Adrenal gland (tissue), 12 donors: Measurements from ENCODE around the gene CIDEA. TPM values are rescaled to one million over a fixed set of nuclear protein-coding genes. Genes with fewer than 3 reads are reported as not detected.

Source experiments
- DNase-seq, 7 donors: peaks; one replicate each; pipeline ENCODE4 v3.0.0-alpha.2; 2019 to 2020
- H3K27ac ChIP-seq, 5 donors: fragments of 200-600 bp; sonication (generic) in 4 of 5; 1 replicate in 3 of 5; 2 replicates in 2 of 5; pipeline versions ENCODE4 v1.5.1 to v1.8.0; 2016 to 2020; ENCODE audit warnings: mild to moderate bottlenecking in 1 of 5
- H3K27me3 ChIP-seq: fragments of 200-600 bp; 2 replicates; pipeline ENCODE4 v1.8.0; 2021
- H3K36me3 ChIP-seq, 2 donors: fragments of 200-600 bp; replicated peaks in 1 of 2; 1 replicate in 1 of 2; 2 replicates in 1 of 2; pipeline versions ENCODE4 v1.5.1 to v1.8.0; 2018 to 2022
- H3K4me1 ChIP-seq, 2 donors: fragments of 200-600 bp; replicated peaks in 1 of 2; 1 replicate in 1 of 2; 2 replicates in 1 of 2; pipeline versions ENCODE4 v1.5.1 to v1.8.0; 2018 to 2021
- H3K4me3 ChIP-seq, 4 donors: fragments of 200-600 bp; sonication (generic) in 3 of 4; one replicate each; pipeline ENCODE4 v1.5.1; 2016 to 2018
- H3K9me3 ChIP-seq, 3 donors: fragments of 200-600 bp; sonication (generic) in 1 of 3; replicated peaks in 1 of 3; 1 replicate in 2 of 3; 2 replicates in 1 of 3; pipeline versions ENCODE4 v1.5.1 to v1.8.0; 2016 to 2021
- CTCF ChIP-seq, 6 experiments: fragments of 450-650 bp in 4 of 6; fragments of 200-600 bp in 2 of 6; sonication (generic) in 1 of 6; IDR thresholded peaks; 1 replicate in 5 of 6; 2 replicates in 1 of 6; pipeline versions ENCODE4 v1.5.1 to v1.8.0; 2016 to 2021; ENCODE audit warnings: antibody characterized with exemption in 6 of 6, mild to moderate bottlenecking in 2 of 6, moderate library complexity in 1 of 6
- POLR2A ChIP-seq, 2 donors: fragments of 450-650 bp; IDR thresholded peaks; one replicate each; pipeline ENCODE4 v1.6.1; 2017; ENCODE audit warnings: antibody characterized with exemption in 2 of 2, mild to moderate bottlenecking in 2 of 2, moderate library complexity in 1 of 2
- WGBS, 4 donors: extraction: QIAGEN DNeasy Blood & Tissue Kit in 2 of 4; methylation state at CpG; one replicate each; pipeline versions ENCODE4 v1.1.5 to v1.1.7; 2013 to 2017; 5-methylcytosine and 5-hydroxymethylcytosine counted together
- intact Hi-C, 2 donors: fragments of 100-400 bp; cut with DNase I; formaldehyde crosslinking; loops; one replicate each; pipeline versions ENCODE4 v1.14.1 to v1.15.0; 2022 to 2023
- polyA plus RNA-seq, 3 donors: library from polyadenylated mRNA; stranded (reverse); fragments of 200-250 nt in 2 of 3; fragments of 350-450 nt in 1 of 3; fragmentation: Illumina TruSeq in 1 of 3; extraction: RNeasy Lipid Tissue Mini Kit (QIAGEN cat#74804) in 1 of 3; gene quantifications; one replicate each; pipeline ENCODE4 v1.2.3, GENCODE V29; 2013 to 2014
- total RNA-seq, 9 donors: library from RNA; depleted of rRNA in 4 of 9; stranded (reverse); fragments of >200 nt in 4 of 9; fragments of 120-200 nt in 1 of 9; fragmentation: NEBNext Ultra II Directional in 1 of 9; extraction: Animal tissue kit (Norgen Biotek cat#: 25700) in 1 of 9; gene quantifications; one replicate each; pipeline versions ENCODE4 v1.1.0 to v1.2.4, GENCODE V29; 2013 to 2023
- donor health status: healthy with polysubstance abuse.
- donor health status: Bipolar disorder and iron deficiency.
- donor health status: DM: yes; HTN: yes; CAD: no.
- donor health status: DM: no; HTN: no; CAD: no.
- donor health status: DM: no; HTN: no; CAD: no.
- donor health status: DM: yes; HTN: yes; CAD: no.

Gene CIDEA
- total and polyA plus RNA-seq, 12 donors: 0.11 to 18.5 (median 0.82) TPM; not detected in 2

- intact Hi-C loops: no loop called here
- H3K27me3 ChIP-seq: peaks cover 7% of the 10 kb centered on the region
- TF ChIP-seq CTCF (IDR thresholded peaks at IDR 0.05) (no peak), POLR2A (IDR thresholded peaks at IDR 0.05) (no peak)
- WGBS, 4 donors: 66 to 72% (median 71%) methylated on average over 14 to 26 of the region's 26 CpGs
- H3K4me1 ChIP-seq: peaks cover 0 to 6% of the 10 kb centered on the region in 2 donors
- H3K27ac ChIP-seq: no peak overlapping the region
- H3K4me3 ChIP-seq: no peak overlapping the region
- no peaks in the 10 kb centered on the region for H3K9me3 ChIP-seq
- H3K36me3 ChIP-seq: no peaks in the 10 kb centered on the region
- DNase-seq: no peak
Observed at GRCh38 chr18:12276736-12277554, 22.8 kb downstream of the CIDEA start.

- Histone ChIP-seq H3K9me3 (no peaks in the 10 kb centered on the region), H3K27ac (peak overlapping the region in 4 of 5 donors; percentile 44 to 88 (median 76)), H3K27me3 (peaks cover 7% of the 10 kb centered on the region), H3K4me3 (peak overlapping the region in 1 of 4 donors; percentile 27), H3K4me1 (peaks cover 0 to 6% of the 10 kb centered on the region in 2 donors), H3K36me3 (no peaks in the 10 kb centered on the region)
- WGBS, 4 donors: 75 to 86% (median 80%) methylated on average over 7 of the region's 7 CpGs
- no peak for DNase-seq
- TF ChIP-seq CTCF (IDR thresholded peaks at IDR 0.05) (no peak), POLR2A (IDR thresholded peaks at IDR 0.05) (no peak)
- intact Hi-C loops: no loop called here
Observed at GRCh38 chr18:12278215-12278671, 24.1 kb downstream of the CIDEA start.

GRCh38 chr18:12278741-12279682 lies 24.9 kb downstream of the CIDEA start:
- WGBS, 4 donors: 50 to 58% (median 54%) methylated on average over 19 to 30 of the region's 30 CpGs
- H3K27me3 ChIP-seq: peaks cover 7% of the 10 kb centered on the region
- H3K4me3 ChIP-seq: peak overlapping the region in 1 of 4 donors; percentile 27
- no peaks in the 10 kb centered on the region for H3K36me3 ChIP-seq
- DNase-seq: peak; percentile 46 to 83 (median 56)
- intact Hi-C loops: no loop called here
- peak overlapping the region in 4 of 5 donors; percentile 44 to 88 (median 76) for H3K27ac ChIP-seq
- no peaks in the 10 kb centered on the region for H3K9me3 ChIP-seq
- H3K4me1 ChIP-seq: peaks cover 0 to 6% of the 10 kb centered on the region in 2 donors
- TF ChIP-seq CTCF (IDR thresholded peaks at IDR 0.05) (peak in 2 of 6 experiments; percentile 22 to 34), POLR2A (IDR thresholded peaks at IDR 0.05) (peak in 1 of 2 donors; percentile 49)
